Epidermal melanocyte (primary cell): ENCODE data around the gene HYAL1.
"Not testable (repeated sequence)": the region's sequence is repeated elsewhere in the genome, so short reads cannot be mapped to it uniquely, and the experiment has no call there.

Source experiments
- DNase-seq: peaks from one replicate; pipeline ENCODE4 v3.0.0; 2011; ENCODE audit warnings: low spot score; ENCODE audit not compliant: insufficient read length

Gene HYAL1

GRCh38 chr3:50294492-50295403, 8.6 kb downstream of the HYAL1 start:
- DNase-seq, result no peak

- DNase-seq, result no peak
Measured at GRCh38 chr3:50294089-50294488, 9.3 kb downstream of the HYAL1 start.

- DNase-seq, result no peak
Measured at GRCh38 chr3:50293079-50293801, 10.1 kb downstream of the HYAL1 start.

- DNase-seq, result peak; percentile 90
Measured at GRCh38 chr3:50292159-50293078, 11.0 kb downstream of the HYAL1 start, which contains the start of gene IFRD2. Gene IFRD2, minus strand, starts transcription at chr3:50292429. Its CDS starts 155 bp downstream, at chr3:50292274.

GRCh38 chr3:50290161-50290641, 13.2 kb downstream of the HYAL1 start:
- DNase-seq, result no peak

GRCh38 chr3:50289130-50289529, 14.2 kb downstream of the HYAL1 start:
- no peak for DNase-seq

GRCh38 chr3:50288387-50289007, 14.9 kb downstream of the HYAL1 start:
- no peak for DNase-seq

GRCh38 chr3:50287262-50287661, 16.1 kb downstream of the HYAL1 start:
- DNase-seq, result no peak

GRCh38 chr3:50286322-50287227, 16.8 kb downstream of the HYAL1 start:
- no peak for DNase-seq

GRCh38 chr3:50284121-50284520, 19.3 kb downstream of the HYAL1 start:
- DNase-seq, result not testable (repeated sequence)

GRCh38 chr3:50279255-50280016, 23.9 kb downstream of the HYAL1 start:
- no peak for DNase-seq

GRCh38 chr3:50278880-50279224, 24.5 kb downstream of the HYAL1 start, which contains the start of gene LSMEM2:
Gene LSMEM2, plus strand, starts transcription at chr3:50279087. Its CDS starts 27 bp downstream, at chr3:50279114.
- DNase-seq, result no peak

GRCh38 chr3:50278123-50278879, 25.1 kb downstream of the HYAL1 start:
- no peak for DNase-seq

GRCh38 chr3:50276762-50277101, 26.6 kb downstream of the HYAL1 start:
- DNase-seq, result no peak

GRCh38 chr3:50275996-50276761, 27.2 kb downstream of the HYAL1 start:
- no peak for DNase-seq

GRCh38 chr3:50275141-50275995, 28.0 kb downstream of the HYAL1 start:
- DNase-seq, result no peak
